Activated CD8-positive, alpha-beta memory T cell treated with anti-CD3 and anti-CD28 coated beads for 24 hours (primary cell): Measurements from ENCODE around the gene CPNE8.

ENCODE experiments used
- DNase-seq: peaks from one replicate; pipeline ENCODE4 v3.0.0-alpha.2; 2020

CPNE8 gene

GRCh38 chr12:38905480-38906351 lies at the start of gene CPNE8:
Gene CPNE8, minus strand, starts transcription at chr12:38905591. Its CDS starts 57 bp downstream, at chr12:38905534.
- peak; percentile 69 for DNase-seq

GRCh38 chr12:38954238-38954873 lies 49.0 kb upstream of the CPNE8 start:
- no peak for DNase-seq

- no peak for DNase-seq
Measured at GRCh38 chr12:38949363-38949762, 44.0 kb upstream of the CPNE8 start.

GRCh38 chr12:38934686-38935085 lies 29.3 kb upstream of the CPNE8 start:
- no peak for DNase-seq

- DNase-seq, result no peak
Measured at GRCh38 chr12:38934078-38934584, 28.7 kb upstream of the CPNE8 start.

- DNase-seq, result no peak
Measured at GRCh38 chr12:38932320-38932719, 26.9 kb upstream of the CPNE8 start.

GRCh38 chr12:38931461-38931860 lies 26.1 kb upstream of the CPNE8 start:
- DNase-seq, result no peak

GRCh38 chr12:38930990-38931389 lies 25.6 kb upstream of the CPNE8 start:
- DNase-seq, result no peak

GRCh38 chr12:38926501-38926900 lies 21.1 kb upstream of the CPNE8 start:
- no peak for DNase-seq

GRCh38 chr12:38921025-38921677 lies 15.8 kb upstream of the CPNE8 start:
- no peak for DNase-seq

- no peak for DNase-seq
Measured at GRCh38 chr12:38919191-38919590, 13.8 kb upstream of the CPNE8 start.

- DNase-seq, result no peak
Measured at GRCh38 chr12:38915429-38916182, 10.2 kb upstream of the CPNE8 start.

GRCh38 chr12:38912116-38912515 lies 6.7 kb upstream of the CPNE8 start:
- no peak for DNase-seq

- DNase-seq, result no peak
Measured at GRCh38 chr12:38911611-38912010, 6.2 kb upstream of the CPNE8 start.

GRCh38 chr12:38907201-38907923 lies 2.0 kb upstream of the CPNE8 start:
- no peak for DNase-seq

- peak; percentile 78 for DNase-seq
Measured at GRCh38 chr12:38906482-38907200, 1.2 kb upstream of the CPNE8 start.

GRCh38 chr12:38904537-38905479 lies 583 bp downstream of the CPNE8 start:
- DNase-seq, result peak; percentile 63

GRCh38 chr12:38903596-38903995 lies 1.8 kb downstream of the CPNE8 start:
- DNase-seq, result no peak

GRCh38 chr12:38898001-38898684 lies 7.2 kb downstream of the CPNE8 start:
- DNase-seq, result no peak

- DNase-seq, result no peak
Measured at GRCh38 chr12:38895446-38895845, 9.9 kb downstream of the CPNE8 start.
